Neural cell (in vitro differentiated cells): ENCODE measurements around the gene HAPLN2. TPM values are rescaled to one million over a fixed set of nuclear protein-coding genes. Genes with fewer than 3 reads are reported as not detected.

Source experiments
- H2AFZ ChIP-seq: fragments of 200-600, 300-800 bp; sonication (generic), shearing (Covaris generic); 2 replicates; pipeline ENCODE4 v1.6.0; 2014; ENCODE audit warnings: low read depth, mild to moderate bottlenecking, antibody characterized with exemption, low read length, moderate library complexity
- H3F3A ChIP-seq: fragments of 200-600 bp; shearing (Covaris generic); 2 replicates; pipeline ENCODE4 v1.6.1; 2016; ENCODE audit warnings: mild to moderate bottlenecking, moderate library complexity, mixed read lengths, antibody characterized with exemption, low read length; ENCODE audit not compliant: insufficient read depth, poor library complexity, severe bottlenecking
- H3K27ac ChIP-seq: fragments of 200-600, 300-800 bp; sonication (generic), shearing (Covaris generic); 2 replicates; pipeline ENCODE4 v1.5.1; 2014; ENCODE audit warnings: mild to moderate bottlenecking, low read length, moderate library complexity
- H3K27me3 ChIP-seq: fragments of 300-800, 200-600 bp; sonication (generic), shearing (Covaris generic); 2 replicates; pipeline ENCODE4 v1.6.0; 2014; ENCODE audit warnings: mild to moderate bottlenecking, low read depth, low read length, moderate library complexity; ENCODE audit not compliant: insufficient read depth
- H3K36me3 ChIP-seq: fragments of 300-800, 200-600 bp; sonication (generic), shearing (Covaris generic); 2 replicates; pipeline ENCODE4 v1.5.1; 2014; ENCODE audit warnings: mild to moderate bottlenecking, antibody characterized with exemption, low read length, moderate library complexity; ENCODE audit not compliant: insufficient read depth
- H3K4me2 ChIP-seq: fragments of 300-800, 200-600 bp; sonication (generic), shearing (Covaris generic); 2 replicates; pipeline ENCODE4 v1.6.0; 2014; ENCODE audit warnings: mild to moderate bottlenecking, low read length
- H3K4me3 ChIP-seq: fragments of 300-800, 200-600 bp; sonication (generic), shearing (Covaris generic); 2 replicates; pipeline ENCODE4 v1.5.1; 2014; ENCODE audit warnings: mild to moderate bottlenecking, low read length, moderate library complexity
- H3K79me2 ChIP-seq: fragments of 200-600 bp; shearing (Covaris generic); replicated peaks from 2 replicates; pipeline ENCODE4 v1.6.0; 2014; ENCODE audit warnings: mild to moderate bottlenecking, low read length, moderate library complexity; ENCODE audit not compliant: insufficient read depth
- H3K9ac ChIP-seq: fragments of 300-800, 200-600 bp; sonication (generic), shearing (Covaris generic); 2 replicates; pipeline ENCODE4 v1.6.1; 2016; ENCODE audit warnings: mild to moderate bottlenecking, low read length, mixed read lengths
- H3K9me2 ChIP-seq: fragments of 200-600 bp; shearing (Covaris generic); 2 replicates; pipeline ENCODE4 v1.6.1; 2016; ENCODE audit warnings: mild to moderate bottlenecking, low read length, mixed read lengths; ENCODE audit not compliant: insufficient read depth
- H3K9me3 ChIP-seq: fragments of 200-600, 300-800 bp; sonication (generic), shearing (Covaris generic); 2 replicates; pipeline ENCODE4 v1.6.1; 2016; ENCODE audit warnings: mild to moderate bottlenecking, mixed run types, low read length, moderate library complexity, mixed read lengths
- H4K20me1 ChIP-seq: fragments of 200-600 bp; shearing (Covaris generic); 2 replicates; pipeline ENCODE4 v1.6.1; 2016; ENCODE audit warnings: mild to moderate bottlenecking, mixed run types; ENCODE audit not compliant: insufficient read depth
- EP300 ChIP-seq: fragments of 450-650 bp; conservative IDR thresholded peaks from 2 replicates; pipeline ENCODE4 v1.6.1; 2014; ENCODE audit warnings: antibody characterized with exemption, mild to moderate bottlenecking, moderate library complexity; ENCODE audit not compliant: poor library complexity, severe bottlenecking
- EZH2 ChIP-seq: fragments of 200-600, 300-800 bp; shearing (Covaris generic), sonication (generic); IDR thresholded peaks from 2 replicates; pipeline ENCODE4 v1.6.1; 2014; ENCODE audit warnings: antibody characterized with exemption, low read length, borderline replicate concordance, mild to moderate bottlenecking; ENCODE audit not compliant: insufficient read depth, poor library complexity, severe bottlenecking
- MXI1 ChIP-seq: fragments of 450-650 bp; conservative IDR thresholded peaks from 2 replicates; pipeline ENCODE4 v1.6.1; 2014; ENCODE audit warnings: antibody characterized with exemption, mild to moderate bottlenecking; ENCODE audit not compliant: poor library complexity, severe bottlenecking
- POLR2AphosphoS5 ChIP-seq: IDR thresholded peaks from 2 replicates; pipeline ENCODE4 v1.6.1; 2012
- RAD21 ChIP-seq: fragments of 450-650 bp; conservative IDR thresholded peaks from 2 replicates; pipeline ENCODE4 v1.6.1; 2014; ENCODE audit warnings: antibody characterized with exemption, mild to moderate bottlenecking, moderate library complexity
- SMC3 ChIP-seq: fragments of 450-650 bp; conservative IDR thresholded peaks from 2 replicates; pipeline ENCODE4 v1.6.1; 2014; ENCODE audit warnings: antibody characterized with exemption, mild to moderate bottlenecking, moderate library complexity; ENCODE audit not compliant: poor library complexity
- TAF1 ChIP-seq: IDR thresholded peaks from 2 replicates; pipeline ENCODE4 v1.6.1; 2012; ENCODE audit warnings: low read depth
- polyA plus RNA-seq: library from polyadenylated mRNA; depleted of rRNA; stranded (reverse); fragments of >200 nt; gene quantifications from 2 replicates; pipeline ENCODE4 v1.2.3, GENCODE V29; 2014
- TF ChIP-seq, protein P1 (sequence below): IDR thresholded peaks from 2 replicates; pipeline ENCODE4 v1.6.1; 2012; ENCODE audit warnings: borderline replicate concordance
- TF ChIP-seq, protein P2 (sequence below): fragments of 450-650 bp; IDR thresholded peaks from 2 replicates; pipeline ENCODE4 v1.5.1; 2014; ENCODE audit warnings: antibody characterized with exemption, mild to moderate bottlenecking, moderate library complexity; ENCODE audit not compliant: poor library complexity, severe bottlenecking

Gene HAPLN2
- polyA plus RNA-seq, 1 donor from 2014 or later, result 22.9 TPM

DNA sequence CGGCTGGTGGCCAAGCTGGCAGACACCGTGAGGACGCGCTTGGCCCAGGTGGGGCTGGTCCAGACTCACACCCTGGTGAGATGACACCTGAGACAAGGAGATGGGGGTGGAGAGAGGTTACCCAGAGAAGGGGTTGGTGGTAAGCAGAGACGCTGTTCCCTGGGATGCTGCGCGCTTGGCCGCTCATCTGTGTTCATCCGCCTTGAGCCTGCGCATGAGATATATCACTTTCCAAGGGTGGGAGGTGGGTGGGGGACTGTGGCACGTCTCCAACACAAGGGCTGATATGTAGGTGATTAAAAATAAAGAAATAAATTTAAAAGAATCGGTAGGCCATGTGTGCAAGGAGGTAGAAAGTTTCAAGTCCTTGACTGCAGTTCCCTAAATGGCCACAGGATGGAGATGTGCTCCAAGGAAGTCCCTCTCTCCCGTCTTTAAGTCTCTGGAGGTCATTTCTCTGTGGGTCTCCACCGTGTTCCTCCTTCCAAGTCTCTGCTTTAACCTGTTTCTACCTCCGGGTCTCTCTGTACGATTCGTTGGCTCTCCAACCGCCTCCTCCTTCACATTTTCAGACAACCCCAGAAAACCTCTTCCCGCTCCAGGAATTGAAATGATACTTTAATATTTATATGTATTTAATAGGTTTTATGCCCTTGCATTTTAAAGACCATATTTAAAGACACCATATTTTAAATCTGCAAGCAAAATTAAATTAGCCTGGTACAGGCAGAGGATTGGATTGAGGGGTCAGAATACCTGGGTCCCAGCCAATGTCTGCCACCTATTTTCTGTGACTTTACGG is 35.2 kb upstream of the HAPLN2 start:
- TF ChIP-seq, protein P1, sequence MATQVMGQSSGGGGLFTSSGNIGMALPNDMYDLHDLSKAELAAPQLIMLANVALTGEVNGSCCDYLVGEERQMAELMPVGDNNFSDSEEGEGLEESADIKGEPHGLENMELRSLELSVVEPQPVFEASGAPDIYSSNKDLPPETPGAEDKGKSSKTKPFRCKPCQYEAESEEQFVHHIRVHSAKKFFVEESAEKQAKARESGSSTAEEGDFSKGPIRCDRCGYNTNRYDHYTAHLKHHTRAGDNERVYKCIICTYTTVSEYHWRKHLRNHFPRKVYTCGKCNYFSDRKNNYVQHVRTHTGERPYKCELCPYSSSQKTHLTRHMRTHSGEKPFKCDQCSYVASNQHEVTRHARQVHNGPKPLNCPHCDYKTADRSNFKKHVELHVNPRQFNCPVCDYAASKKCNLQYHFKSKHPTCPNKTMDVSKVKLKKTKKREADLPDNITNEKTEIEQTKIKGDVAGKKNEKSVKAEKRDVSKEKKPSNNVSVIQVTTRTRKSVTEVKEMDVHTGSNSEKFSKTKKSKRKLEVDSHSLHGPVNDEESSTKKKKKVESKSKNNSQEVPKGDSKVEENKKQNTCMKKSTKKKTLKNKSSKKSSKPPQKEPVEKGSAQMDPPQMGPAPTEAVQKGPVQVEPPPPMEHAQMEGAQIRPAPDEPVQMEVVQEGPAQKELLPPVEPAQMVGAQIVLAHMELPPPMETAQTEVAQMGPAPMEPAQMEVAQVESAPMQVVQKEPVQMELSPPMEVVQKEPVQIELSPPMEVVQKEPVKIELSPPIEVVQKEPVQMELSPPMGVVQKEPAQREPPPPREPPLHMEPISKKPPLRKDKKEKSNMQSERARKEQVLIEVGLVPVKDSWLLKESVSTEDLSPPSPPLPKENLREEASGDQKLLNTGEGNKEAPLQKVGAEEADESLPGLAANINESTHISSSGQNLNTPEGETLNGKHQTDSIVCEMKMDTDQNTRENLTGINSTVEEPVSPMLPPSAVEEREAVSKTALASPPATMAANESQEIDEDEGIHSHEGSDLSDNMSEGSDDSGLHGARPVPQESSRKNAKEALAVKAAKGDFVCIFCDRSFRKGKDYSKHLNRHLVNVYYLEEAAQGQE, result no peak
- TF ChIP-seq TAF1 (no peak), EZH2 (no peak), SMC3 (peak; percentile 88), RAD21 (peak; percentile 91)
- TF ChIP-seq, protein P2, sequence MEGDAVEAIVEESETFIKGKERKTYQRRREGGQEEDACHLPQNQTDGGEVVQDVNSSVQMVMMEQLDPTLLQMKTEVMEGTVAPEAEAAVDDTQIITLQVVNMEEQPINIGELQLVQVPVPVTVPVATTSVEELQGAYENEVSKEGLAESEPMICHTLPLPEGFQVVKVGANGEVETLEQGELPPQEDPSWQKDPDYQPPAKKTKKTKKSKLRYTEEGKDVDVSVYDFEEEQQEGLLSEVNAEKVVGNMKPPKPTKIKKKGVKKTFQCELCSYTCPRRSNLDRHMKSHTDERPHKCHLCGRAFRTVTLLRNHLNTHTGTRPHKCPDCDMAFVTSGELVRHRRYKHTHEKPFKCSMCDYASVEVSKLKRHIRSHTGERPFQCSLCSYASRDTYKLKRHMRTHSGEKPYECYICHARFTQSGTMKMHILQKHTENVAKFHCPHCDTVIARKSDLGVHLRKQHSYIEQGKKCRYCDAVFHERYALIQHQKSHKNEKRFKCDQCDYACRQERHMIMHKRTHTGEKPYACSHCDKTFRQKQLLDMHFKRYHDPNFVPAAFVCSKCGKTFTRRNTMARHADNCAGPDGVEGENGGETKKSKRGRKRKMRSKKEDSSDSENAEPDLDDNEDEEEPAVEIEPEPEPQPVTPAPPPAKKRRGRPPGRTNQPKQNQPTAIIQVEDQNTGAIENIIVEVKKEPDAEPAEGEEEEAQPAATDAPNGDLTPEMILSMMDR, result peak; percentile 87
- no peak overlapping the region for H3K9ac ChIP-seq
- no peaks in the 10 kb centered on the region for H4K20me1 ChIP-seq
- H3K79me2 ChIP-seq, result no peaks in the 10 kb centered on the region
- H3F3A ChIP-seq, result no peaks in the 10 kb centered on the region
- H3K4me3 ChIP-seq, result no peak overlapping the region
- H3K27ac ChIP-seq, result no peak overlapping the region
- H2AFZ ChIP-seq, result no peak overlapping the region
- H3K27me3 ChIP-seq, result no peaks in the 10 kb centered on the region
- H3K4me2 ChIP-seq, result no peak overlapping the region
- H3K9me2 ChIP-seq, result no peaks in the 10 kb centered on the region
- H3K9me3 ChIP-seq, result no peaks in the 10 kb centered on the region
- no peaks in the 10 kb centered on the region for H3K36me3 ChIP-seq

DNA sequence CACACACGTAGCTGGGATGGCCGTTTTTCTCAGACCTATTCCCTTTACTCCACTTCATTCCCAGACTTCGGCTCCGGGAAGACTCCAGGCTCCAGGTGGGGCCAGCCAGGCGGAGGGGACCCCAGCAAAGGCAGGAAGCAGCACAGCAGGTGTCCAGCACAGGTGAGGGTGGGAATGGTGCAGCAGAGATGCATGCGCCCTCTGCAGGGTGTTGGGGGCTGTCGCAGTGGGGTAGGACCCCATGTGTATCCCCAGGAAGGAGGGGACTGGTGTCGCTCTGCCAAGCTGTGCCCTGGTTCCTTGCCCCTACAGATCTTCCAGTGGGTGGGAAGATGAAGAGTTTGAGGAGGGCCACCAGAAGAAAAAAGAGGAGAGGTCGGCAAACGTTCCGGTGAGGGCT is 34.4 kb upstream of the HAPLN2 start:
- H3F3A ChIP-seq, result no peaks in the 10 kb centered on the region
- H3K27me3 ChIP-seq, result no peaks in the 10 kb centered on the region
- no peaks in the 10 kb centered on the region for H4K20me1 ChIP-seq
- no peaks in the 10 kb centered on the region for H3K9me2 ChIP-seq
- H3K79me2 ChIP-seq, result no peaks in the 10 kb centered on the region
- TF ChIP-seq TAF1 (no peak), POLR2AphosphoS5 (no peak), EZH2 (no peak), SMC3 (no peak), RAD21 (no peak), MXI1 (no peak), EP300 (no peak)
- TF ChIP-seq, protein P1, result no peak
- TF ChIP-seq, protein P2, result no peak
- H3K36me3 ChIP-seq, result no peaks in the 10 kb centered on the region
- no peak overlapping the region for H3K4me2 ChIP-seq
- no peak overlapping the region for H3K9ac ChIP-seq
- H3K9me3 ChIP-seq, result no peaks in the 10 kb centered on the region
- H3K27ac ChIP-seq, result no peak overlapping the region
- no peak overlapping the region for H3K4me3 ChIP-seq
- H2AFZ ChIP-seq, result no peak overlapping the region
